Measurements from ENCODE around the gene OR4D9.
A peak's percentile ranks its signal among the peaks of the same experiment; 100 is the strongest.

The OR4D9 gene

GRCh38 chr11:59550842-59551658 lies 39.7 kb downstream of the OR4D9 start:
- DNase-seq (ENCODE audit: low spot score), result peak; percentile 93

- peak; percentile 87 for DNase-seq (ENCODE audit: low spot score)
Measured at GRCh38 chr11:59551659-59552521, 40.6 kb downstream of the OR4D9 start.

DNA sequence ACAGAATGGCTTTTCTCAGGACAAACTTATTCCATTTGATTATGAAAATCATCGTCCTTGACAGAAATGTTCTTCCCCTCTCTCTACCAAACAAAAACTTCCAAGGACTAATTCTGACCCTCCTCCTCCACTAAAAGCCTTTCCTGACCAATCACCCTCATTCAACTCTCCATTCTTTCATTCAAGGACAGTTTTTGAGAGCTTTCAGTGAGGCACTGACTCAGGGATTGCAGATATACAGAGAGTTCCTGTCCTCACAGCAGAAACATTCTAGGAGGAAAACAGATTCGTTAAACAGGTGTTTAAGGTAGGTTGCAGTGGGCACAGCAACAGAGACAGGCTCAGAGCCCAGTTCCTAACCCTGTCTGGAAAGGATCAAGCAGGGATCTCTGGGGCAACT lies 41.5 kb downstream of the OR4D9 start:
- no peak for DNase-seq (ENCODE audit: low spot score)

DNA sequence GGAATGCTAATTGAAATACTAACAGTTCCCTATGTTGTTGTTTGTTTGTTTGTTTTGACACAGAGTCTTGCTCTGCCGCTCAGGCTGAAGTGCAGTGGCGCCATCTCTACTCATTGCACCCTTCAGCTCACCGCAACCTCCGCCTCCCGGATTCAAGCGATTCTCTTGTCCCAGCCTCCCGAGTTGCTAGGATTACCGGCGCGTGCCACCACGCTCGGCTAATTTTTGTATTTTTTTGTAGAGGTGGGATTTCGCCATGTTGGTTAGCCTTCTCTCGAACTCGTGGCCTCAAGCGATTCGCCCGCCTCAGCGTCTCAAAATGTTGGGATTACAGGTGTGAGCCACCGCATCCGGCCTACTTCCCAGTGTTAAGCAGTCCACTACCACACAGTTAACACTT lies 42.0 kb downstream of the OR4D9 start:
- DNase-seq (ENCODE audit: low spot score), result no peak

- no peak for DNase-seq (ENCODE audit: low spot score)
Measured at GRCh38 chr11:59555601-59556114, 44.3 kb downstream of the OR4D9 start.

GRCh38 chr11:59556115-59556916 lies 45.0 kb downstream of the OR4D9 start:
- DNase-seq (ENCODE audit: low spot score), result peak; percentile 87

GRCh38 chr11:59556917-59557348 lies 45.6 kb downstream of the OR4D9 start:
- peak; percentile 80 for DNase-seq (ENCODE audit: low spot score)

DNA sequence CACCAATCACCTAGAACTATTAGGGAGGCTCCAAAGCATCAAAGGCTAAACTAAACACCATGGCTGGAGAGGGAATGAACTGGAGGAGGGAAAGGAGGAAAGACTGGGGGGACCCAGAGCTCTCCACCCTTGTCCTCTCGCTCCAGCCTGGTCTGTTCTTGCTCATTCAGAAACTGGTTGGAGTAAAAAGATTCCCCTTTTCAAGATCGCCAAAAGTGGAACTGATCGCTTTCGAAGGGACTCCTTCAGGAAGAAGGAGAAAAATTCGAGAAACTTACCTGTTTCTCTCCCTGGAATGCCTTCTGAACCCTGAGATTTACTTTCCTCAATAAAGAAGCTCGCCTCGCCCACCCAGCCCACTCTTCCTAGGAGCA lies 46.9 kb downstream of the OR4D9 start:
- DNase-seq (ENCODE audit: low spot score), result no peak

GRCh38 chr11:59559886-59560285 lies 48.5 kb downstream of the OR4D9 start:
- DNase-seq (ENCODE audit: low spot score), result no peak

DNA sequence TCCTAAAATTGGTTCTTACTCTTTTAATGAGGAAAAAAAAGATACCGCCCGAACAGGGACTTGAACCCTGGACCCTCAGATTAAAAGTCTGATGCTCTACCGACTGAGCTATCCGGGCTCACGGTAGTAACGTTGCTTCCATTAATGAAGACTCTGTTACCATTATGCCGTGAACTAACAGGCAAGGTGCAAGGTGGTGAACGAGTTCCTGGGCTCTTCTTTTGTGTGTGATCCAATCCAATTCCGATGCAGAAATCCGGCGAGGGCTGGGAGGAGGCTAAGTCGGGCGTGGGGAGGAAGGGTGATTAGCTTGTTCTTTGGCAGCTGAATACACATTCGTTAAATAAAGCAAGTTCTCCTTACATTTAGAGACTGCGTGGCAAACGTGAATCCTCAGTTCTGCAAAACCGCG lies 49.0 kb downstream of the OR4D9 start:
- peak; percentile 78 for DNase-seq (ENCODE audit: low spot score)

DNA sequence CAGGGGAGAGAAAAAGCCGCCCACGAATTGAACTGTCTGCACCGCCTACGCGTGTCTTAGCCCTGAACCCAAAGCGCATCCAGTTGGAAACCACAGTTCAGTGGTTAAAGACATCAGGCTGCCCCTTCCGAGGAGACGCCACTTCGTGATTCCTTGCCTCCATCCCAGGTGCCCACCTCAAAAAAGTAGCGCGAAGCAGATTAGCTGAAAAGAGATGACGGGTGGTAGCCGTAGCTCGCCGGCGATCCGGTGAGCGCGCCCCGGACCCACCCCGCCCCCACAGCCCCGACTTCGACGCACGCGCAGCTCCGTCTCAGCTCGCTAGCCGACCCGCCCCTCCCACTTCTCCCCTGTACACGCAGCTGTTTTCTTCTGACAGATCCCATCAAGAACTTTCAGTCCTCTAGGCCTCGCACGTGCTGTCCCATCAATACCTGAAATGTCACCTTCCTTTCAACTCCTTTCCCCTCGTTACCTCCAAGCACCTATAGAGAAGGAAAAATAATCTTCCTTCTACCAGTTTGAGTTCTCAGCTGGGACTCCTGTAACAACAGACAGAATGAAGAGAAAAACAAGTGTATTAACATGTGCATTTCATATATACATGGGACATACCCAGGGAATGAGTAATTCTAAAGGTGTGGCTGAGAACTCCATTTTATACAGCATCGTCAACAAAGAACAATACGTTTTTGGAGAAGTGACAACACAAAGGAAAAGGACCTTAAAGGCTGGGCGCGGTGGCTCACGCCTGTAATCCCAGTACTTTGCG lies 49.5 kb downstream of the OR4D9 start:
- DNase-seq (ENCODE audit: low spot score), result peak; percentile 89

DNA sequence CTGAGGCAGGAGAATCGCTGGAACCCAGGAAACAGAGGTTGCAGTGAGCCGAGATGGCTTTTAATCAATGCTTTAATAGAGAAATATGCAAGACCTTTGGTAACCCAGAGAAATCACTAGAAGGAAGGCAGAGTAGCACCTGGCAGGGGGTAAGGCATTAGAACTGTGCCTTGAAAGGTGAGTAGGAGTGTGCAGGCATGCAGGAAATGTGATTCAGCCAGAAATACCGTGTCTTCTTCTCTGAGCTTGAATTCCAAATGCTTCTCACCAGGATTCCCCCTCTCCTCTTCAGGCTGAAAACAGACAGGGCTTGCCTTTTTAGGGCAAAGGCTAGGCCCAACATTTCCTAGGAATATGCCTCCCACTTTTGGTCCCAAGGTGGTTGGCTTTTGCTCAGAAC lies 51.0 kb downstream of the OR4D9 start:
- DNase-seq (ENCODE audit: low spot score), result no peak

All from RKO (cell line).